ENCODE results near the gene THOP1. TPM values are rescaled to one million over a fixed set of nuclear protein-coding genes. Genes with fewer than 3 reads are reported as not detected.

Gene THOP1
- total RNA-seq, 1 experiment from 2014 or later: 146 TPM

Other genes with a start within 250 kb of the THOP1 start
- gene GNG7, start 82.8 kb upstream of the THOP1 start, total RNA-seq (2014; rRNA removed; shearing (Covaris generic)): 0.03 TPM in 1 of 2 replicates, not detected in the other
- gene DIRAS1, start 64.1 kb upstream of the THOP1 start, total RNA-seq (2014; rRNA removed; shearing (Covaris generic)): not detected in 2 replicates
- 67.6 and 74.4 TPM in 2 replicates for gene SLC39A3, start 45.5 kb upstream of the THOP1 start, total RNA-seq (2014; rRNA removed; shearing (Covaris generic))
- 56.5 and 67.0 TPM in 2 replicates for gene SGTA, start 2.2 kb upstream of the THOP1 start, total RNA-seq (2014; rRNA removed; shearing (Covaris generic))
- gene ZNF554, start 34.4 kb downstream of the THOP1 start, total RNA-seq (2014; rRNA removed; shearing (Covaris generic)): 1.7 and 2.7 TPM in 2 replicates
- gene ZNF555, start 56.0 kb downstream of the THOP1 start, total RNA-seq (2014; rRNA removed; shearing (Covaris generic)): 2.9 and 5.2 TPM in 2 replicates
- gene ZNF556, start 81.8 kb downstream of the THOP1 start, total RNA-seq (2014; rRNA removed; shearing (Covaris generic)): 0.08 and 0.09 TPM in 2 replicates
- gene ZNF57, start 115.4 kb downstream of the THOP1 start, total RNA-seq (2014; rRNA removed; shearing (Covaris generic)): 3.3 and 4.3 TPM in 2 replicates
- gene ZNF77, start 159.5 kb downstream of the THOP1 start, total RNA-seq (2014; rRNA removed; shearing (Covaris generic)): 4.5 and 5.6 TPM in 2 replicates
- gene TLE6, start 192.1 kb downstream of the THOP1 start, total RNA-seq (2014; rRNA removed; shearing (Covaris generic)): 2.0 and 7.2 TPM in 2 replicates
- 19.2 and 19.9 TPM in 2 replicates for gene TLE2, start 243.8 kb downstream of the THOP1 start, total RNA-seq (2014; rRNA removed; shearing (Covaris generic))